GM18867 (cell line): ENCODE data around the gene FOXL2.

ENCODE experiments used
- ATAC-seq: cut with Tn5 transposase; IDR thresholded peaks from one replicate; pipeline ENCODE4 v1.9.1; 2021; ENCODE audit warnings: mild to moderate bottlenecking, moderate library complexity; ENCODE audit not compliant: unreplicated experiment

Gene FOXL2

GRCh38 chr3:138945709-138946662 lies 951 bp downstream of the FOXL2 start:
- no peak for ATAC-seq

- no peak for ATAC-seq
Measured at GRCh38 chr3:138944929-138945708, 1.8 kb downstream of the FOXL2 start.

- ATAC-seq: no peak
Measured at GRCh38 chr3:138944654-138944928, 2.3 kb downstream of the FOXL2 start.

GRCh38 chr3:138943724-138944653 lies 2.9 kb downstream of the FOXL2 start:
- ATAC-seq: no peak

- no peak for ATAC-seq
Measured at GRCh38 chr3:138942861-138943623, 3.9 kb downstream of the FOXL2 start.

- no peak for ATAC-seq
Measured at GRCh38 chr3:138942271-138942670, 4.7 kb downstream of the FOXL2 start.

GRCh38 chr3:138941259-138941885 lies 5.6 kb downstream of the FOXL2 start:
- no peak for ATAC-seq

GRCh38 chr3:138940446-138940845 lies 6.5 kb downstream of the FOXL2 start:
- no peak for ATAC-seq

GRCh38 chr3:138939561-138940241 lies 7.2 kb downstream of the FOXL2 start:
- ATAC-seq: no peak

- ATAC-seq: no peak
Measured at GRCh38 chr3:138938877-138939560, 7.9 kb downstream of the FOXL2 start.

GRCh38 chr3:138938056-138938876 lies 8.7 kb downstream of the FOXL2 start:
- no peak for ATAC-seq

GRCh38 chr3:138937690-138938055 lies 9.3 kb downstream of the FOXL2 start:
- no peak for ATAC-seq

GRCh38 chr3:138936741-138937689 lies 9.9 kb downstream of the FOXL2 start:
- no peak for ATAC-seq

GRCh38 chr3:138935863-138936740 lies 10.8 kb downstream of the FOXL2 start:
- ATAC-seq: peak; percentile 82

GRCh38 chr3:138935505-138935862 lies 11.5 kb downstream of the FOXL2 start:
- ATAC-seq: no peak
